Astrocyte (in vitro differentiated cells and primary cell): ENCODE data around the gene CPOX.

ENCODE experiments used
- EZH2 ChIP-seq: IDR thresholded peaks from 2 replicates; pipeline ENCODE4 v1.6.1; 2012; ENCODE audit warnings: mild to moderate bottlenecking, low read length, inconsistent platforms; ENCODE audit not compliant: insufficient read depth
- TF ChIP-seq, protein P1 (sequence below): IDR thresholded peaks from 2 replicates; pipeline ENCODE4 v1.5.1; 2011; ENCODE audit warnings: low read depth, mild to moderate bottlenecking, inconsistent platforms, low read length, moderate library complexity; ENCODE audit not compliant: insufficient read depth

DNA sequence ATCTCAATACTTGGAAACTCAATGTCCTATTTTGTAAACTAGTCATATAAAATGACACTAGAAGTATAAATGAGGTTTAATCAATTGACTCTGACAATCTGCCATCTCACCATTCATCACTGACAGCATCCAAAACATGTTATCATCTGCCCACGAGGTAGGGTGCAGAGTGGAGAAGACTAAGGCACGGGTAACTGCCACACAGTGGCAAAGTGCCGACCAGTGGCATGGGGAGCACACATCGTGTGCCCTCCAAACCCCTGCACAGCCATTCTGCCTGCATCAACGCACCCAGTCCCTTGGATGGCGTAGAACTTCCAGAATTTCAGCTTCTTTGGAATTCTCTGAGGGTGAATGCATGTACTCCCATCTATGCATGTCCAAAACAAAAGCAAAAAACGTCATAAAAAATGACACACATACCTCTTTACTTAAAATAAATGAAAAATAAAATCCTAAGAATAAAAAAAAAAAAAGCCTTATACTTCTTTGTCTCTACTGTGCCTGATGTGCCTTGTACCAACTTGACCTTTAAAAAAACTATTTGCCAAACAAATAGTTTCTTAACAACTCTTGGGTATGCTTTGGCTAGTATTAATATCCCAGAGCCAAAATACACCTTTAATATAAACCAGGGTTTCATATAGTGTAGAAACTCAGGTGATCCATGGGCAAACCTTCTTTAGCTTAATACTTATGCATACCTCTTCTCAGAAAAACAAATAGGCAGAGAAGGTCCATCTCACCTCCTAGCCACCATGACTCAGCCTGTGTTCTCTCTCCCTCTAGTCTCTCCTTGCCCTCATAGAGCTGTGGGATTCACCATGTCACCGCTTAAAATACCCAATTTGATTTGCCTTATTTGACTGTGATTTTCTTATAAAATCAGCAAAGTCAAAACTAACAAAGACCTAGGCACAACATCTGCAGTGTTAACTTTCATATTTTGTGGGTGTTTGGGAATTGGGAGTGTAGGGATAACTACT is 12.7 kb downstream of the CPOX start:
- TF ChIP-seq, protein P1, sequence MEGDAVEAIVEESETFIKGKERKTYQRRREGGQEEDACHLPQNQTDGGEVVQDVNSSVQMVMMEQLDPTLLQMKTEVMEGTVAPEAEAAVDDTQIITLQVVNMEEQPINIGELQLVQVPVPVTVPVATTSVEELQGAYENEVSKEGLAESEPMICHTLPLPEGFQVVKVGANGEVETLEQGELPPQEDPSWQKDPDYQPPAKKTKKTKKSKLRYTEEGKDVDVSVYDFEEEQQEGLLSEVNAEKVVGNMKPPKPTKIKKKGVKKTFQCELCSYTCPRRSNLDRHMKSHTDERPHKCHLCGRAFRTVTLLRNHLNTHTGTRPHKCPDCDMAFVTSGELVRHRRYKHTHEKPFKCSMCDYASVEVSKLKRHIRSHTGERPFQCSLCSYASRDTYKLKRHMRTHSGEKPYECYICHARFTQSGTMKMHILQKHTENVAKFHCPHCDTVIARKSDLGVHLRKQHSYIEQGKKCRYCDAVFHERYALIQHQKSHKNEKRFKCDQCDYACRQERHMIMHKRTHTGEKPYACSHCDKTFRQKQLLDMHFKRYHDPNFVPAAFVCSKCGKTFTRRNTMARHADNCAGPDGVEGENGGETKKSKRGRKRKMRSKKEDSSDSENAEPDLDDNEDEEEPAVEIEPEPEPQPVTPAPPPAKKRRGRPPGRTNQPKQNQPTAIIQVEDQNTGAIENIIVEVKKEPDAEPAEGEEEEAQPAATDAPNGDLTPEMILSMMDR, result no peak
- TF ChIP-seq EZH2, result no peak
